Sigmoid colon (tissue), 3 donors: ENCODE results near the gene TOB1.

Source experiments
- CTCF ChIP-seq, 4 experiments: fragments of 450-650 bp in 3 of 4; fragments of 200-600 bp in 1 of 4; IDR thresholded peaks; one replicate each; pipeline ENCODE4 v1.5.1; 2016 to 2019; ENCODE audit warnings: antibody characterized with exemption in 4 of 4, mild to moderate bottlenecking in 3 of 4, moderate library complexity in 2 of 4
- POLR2A ChIP-seq, 2 donors: fragments of 450-650 bp; IDR thresholded peaks; one replicate each; pipeline ENCODE4 v1.6.1; 2016; ENCODE audit warnings: antibody characterized with exemption in 2 of 2, mild to moderate bottlenecking in 2 of 2, moderate library complexity in 2 of 2

DNA sequence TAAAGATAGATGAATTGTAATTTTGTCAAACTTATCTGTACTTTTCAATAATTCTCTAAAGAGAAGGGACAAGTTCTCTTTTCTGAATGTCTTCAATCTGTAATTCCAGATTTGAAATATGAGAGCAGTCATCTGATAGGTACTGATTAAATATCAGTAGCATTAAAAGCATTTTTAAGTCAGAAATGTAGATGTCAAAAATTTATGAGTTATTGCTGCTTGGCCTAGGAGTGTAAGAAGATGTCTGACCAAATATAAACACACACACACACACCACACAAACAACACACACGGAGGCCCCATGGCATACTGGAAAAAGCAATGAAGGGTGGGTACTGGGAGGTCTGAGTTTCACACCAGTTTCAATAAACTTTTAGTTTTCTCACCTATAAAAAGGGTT lies 2.4 kb upstream of the TOB1 start:
- no peak for TF ChIP-seq CTCF (IDR thresholded peaks at IDR 0.05)
- no peak for TF ChIP-seq POLR2A (IDR thresholded peaks at IDR 0.05)
